Activated CD4-positive, alpha-beta T cell treated with anti-CD3 and anti-CD28 coated beads for 24 hours (primary cell): Measurements from ENCODE around the gene BIRC3.
"Not testable (repeated sequence)": the region's sequence is repeated elsewhere in the genome, so short reads cannot be mapped to it uniquely, and the experiment has no call there.

Experiments used
- DNase-seq, 2 donors: peaks; one replicate each; pipeline ENCODE4 v3.0.0-alpha.2; 2020; ENCODE audit warnings: low read depth in 2 of 2

Gene BIRC3

GRCh38 chr11:102374633-102375424 lies 57.5 kb downstream of the BIRC3 start:
- DNase-seq = not testable (repeated sequence)

GRCh38 chr11:102375720-102376399 lies 58.6 kb downstream of the BIRC3 start:
- no peak for DNase-seq

- no peak for DNase-seq
Observed at GRCh38 chr11:102377891-102378290, 60.6 kb downstream of the BIRC3 start.

GRCh38 chr11:102378818-102379217 lies 61.5 kb downstream of the BIRC3 start:
- DNase-seq = no peak

- no peak for DNase-seq
Observed at GRCh38 chr11:102382384-102382783, 65.1 kb downstream of the BIRC3 start.

GRCh38 chr11:102383839-102384238 lies 66.6 kb downstream of the BIRC3 start:
- no peak for DNase-seq

GRCh38 chr11:102384419-102385079 lies 67.3 kb downstream of the BIRC3 start:
- DNase-seq = no peak

- no peak for DNase-seq
Observed at GRCh38 chr11:102385085-102386007, 68.1 kb downstream of the BIRC3 start.

- no peak for DNase-seq
Observed at GRCh38 chr11:102386136-102386734, 69.0 kb downstream of the BIRC3 start.

- no peak for DNase-seq
Observed at GRCh38 chr11:102387043-102387781, 69.9 kb downstream of the BIRC3 start.
